HEK293T (cell line): ENCODE data around the gene LEFTY1.
"Not testable (repeated sequence)": the region's sequence is repeated elsewhere in the genome, so short reads cannot be mapped to it uniquely, and the experiment has no call there.

Experiments used
- CTCF ChIA-PET: fragments of 350-600 bp; formaldehyde crosslinking; extraction: SDS; loops from one replicate; lab custom pipeline; 2021; ENCODE audit warnings: antibody characterized with exemption, inconsistent platforms; lab: Yijun Ruan, JAX
- POLR2A ChIA-PET: fragments of 350-600 bp; formaldehyde crosslinking; extraction: SDS; loops from one replicate; lab custom pipeline; 2020; ENCODE audit warnings: antibody characterized with exemption, inconsistent platforms; lab: Yijun Ruan, JAX
- DNase-seq: peaks from one replicate; pipeline ENCODE4 v3.0.0; 2012; ENCODE audit warnings: mixed read lengths; ENCODE audit errors: extremely low spot score
- ARNT ChIP-seq: fragments of 450-650 bp; IDR thresholded peaks from 2 replicates; pipeline ENCODE4 v1.6.1; 2017; ENCODE audit warnings: mild to moderate bottlenecking
- BHLHE40 ChIP-seq: fragments of 450-650 bp; IDR thresholded peaks from 2 replicates; pipeline ENCODE4 v1.6.1; 2016; ENCODE audit warnings: mild to moderate bottlenecking, moderate library complexity, borderline replicate concordance
- CTBP1 ChIP-seq: fragments of 450-650 bp; IDR thresholded peaks from 2 replicates; pipeline ENCODE4 v1.6.1; 2016; ENCODE audit warnings: borderline replicate concordance
- ELF4 ChIP-seq: fragments of 450-650 bp; IDR thresholded peaks from 2 replicates; pipeline ENCODE4 v1.6.1; 2017; ENCODE audit warnings: antibody characterized with exemption
- FOXA1 ChIP-seq: fragments of 450-650 bp; IDR thresholded peaks from 2 replicates; pipeline ENCODE4 v1.6.1; 2016; ENCODE audit warnings: mild to moderate bottlenecking
- FOXK2 ChIP-seq: fragments of 450-650 bp; IDR thresholded peaks from 2 replicates; pipeline ENCODE4 v1.6.1; 2016; ENCODE audit warnings: mild to moderate bottlenecking
- FOXM1 ChIP-seq: fragments of 450-650 bp; IDR thresholded peaks from 2 replicates; pipeline ENCODE4 v1.6.1; 2017; ENCODE audit warnings: mild to moderate bottlenecking, borderline replicate concordance
- HDGF ChIP-seq: fragments of 450-650 bp; IDR thresholded peaks from 2 replicates; pipeline ENCODE4 v1.6.1; 2017; ENCODE audit warnings: antibody characterized with exemption, borderline replicate concordance
- L3MBTL2 ChIP-seq: fragments of 450-650 bp; conservative IDR thresholded peaks from 2 replicates; pipeline ENCODE4 v1.6.1; 2016; ENCODE audit warnings: mild to moderate bottlenecking
- LEF1 ChIP-seq: fragments of 450-650 bp; IDR thresholded peaks from 2 replicates; pipeline ENCODE4 v1.6.1; 2017; ENCODE audit warnings: mild to moderate bottlenecking, borderline replicate concordance
- NFRKB ChIP-seq: fragments of 450-650 bp; IDR thresholded peaks from 2 replicates; pipeline ENCODE4 v1.6.1; 2016; ENCODE audit warnings: mild to moderate bottlenecking, moderate library complexity
- SP1 ChIP-seq: fragments of 450-650 bp; IDR thresholded peaks from 2 replicates; pipeline ENCODE4 v1.6.1; 2017
- SUZ12 ChIP-seq: fragments of 450-650 bp; IDR thresholded peaks from 2 replicates; pipeline ENCODE4 v1.6.1; 2016; ENCODE audit warnings: mild to moderate bottlenecking
- TARDBP ChIP-seq: fragments of 450-650 bp; IDR thresholded peaks from 2 replicates; pipeline ENCODE4 v1.6.1; 2016
- ZNF384 ChIP-seq: fragments of 450-650 bp; IDR thresholded peaks from 2 replicates; pipeline ENCODE4 v1.6.1; 2016
- TF ChIP-seq, protein P1 (sequence below): fragments of 450-650 bp; IDR thresholded peaks from 2 replicates; pipeline ENCODE4 v1.6.1; 2016

LEFTY1 gene

DNA sequence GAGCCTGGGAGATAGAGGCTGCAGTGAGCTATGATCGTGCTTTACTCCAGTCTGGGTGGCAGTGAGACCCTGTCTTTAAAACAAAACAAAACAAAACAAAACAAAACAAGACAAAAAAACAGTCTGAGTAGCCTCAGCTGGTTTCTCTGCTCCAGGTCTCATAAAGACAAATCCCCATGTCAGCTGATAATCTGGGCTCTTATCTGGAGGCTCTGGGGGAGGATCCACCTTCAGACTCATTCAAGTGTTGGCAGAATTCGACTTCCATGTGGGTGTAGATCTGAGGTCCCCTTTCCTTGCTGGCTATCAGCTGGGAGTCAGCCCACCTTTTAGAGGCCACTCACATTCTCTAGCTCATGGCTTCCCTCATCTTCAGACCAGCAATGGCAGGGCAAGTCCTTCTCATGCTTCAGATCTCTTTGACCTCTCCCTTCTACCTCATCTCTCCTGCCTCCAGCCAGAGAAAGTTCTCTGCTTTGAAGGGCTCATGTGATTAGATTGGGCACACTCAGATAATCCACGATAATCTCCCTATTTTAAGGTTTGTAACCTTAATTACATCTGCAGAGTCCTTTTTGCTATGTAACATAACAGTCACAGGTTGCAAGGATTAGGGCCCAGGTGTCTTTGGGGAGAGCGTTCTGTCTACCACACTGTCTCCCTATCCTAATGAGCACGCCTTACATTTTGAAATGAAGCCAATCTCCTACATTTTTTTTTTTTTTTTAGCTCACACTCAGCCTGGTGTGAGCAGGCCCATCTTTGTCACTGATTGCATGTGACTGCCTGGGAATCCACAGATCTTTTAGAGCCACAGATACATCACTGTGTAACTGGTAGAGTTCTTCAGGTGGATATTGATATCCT is 42.6 kb upstream of the LEFTY1 start:
- POLR2A ChIA-PET = interaction anchor here (1.7 kb wide), 1 partner anchor 7 kb away, joined by 12 read pairs; the partner anchor contains the start of gene PYCR2
- TF ChIP-seq FOXA1 (no peak), TARDBP (no peak), LEF1 (no peak), ZNF384 (no peak), BHLHE40 (no peak), FOXK2 (no peak), L3MBTL2 (no peak), CTBP1 (no peak), HDGF (no peak), ARNT (no peak), SUZ12 (no peak), FOXM1 (no peak), SP1 (no peak)
- TF ChIP-seq, protein P1, sequence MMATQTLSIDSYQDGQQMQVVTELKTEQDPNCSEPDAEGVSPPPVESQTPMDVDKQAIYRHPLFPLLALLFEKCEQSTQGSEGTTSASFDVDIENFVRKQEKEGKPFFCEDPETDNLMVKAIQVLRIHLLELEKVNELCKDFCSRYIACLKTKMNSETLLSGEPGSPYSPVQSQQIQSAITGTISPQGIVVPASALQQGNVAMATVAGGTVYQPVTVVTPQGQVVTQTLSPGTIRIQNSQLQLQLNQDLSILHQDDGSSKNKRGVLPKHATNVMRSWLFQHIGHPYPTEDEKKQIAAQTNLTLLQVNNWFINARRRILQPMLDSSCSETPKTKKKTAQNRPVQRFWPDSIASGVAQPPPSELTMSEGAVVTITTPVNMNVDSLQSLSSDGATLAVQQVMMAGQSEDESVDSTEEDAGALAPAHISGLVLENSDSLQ = no peak
- CTCF ChIA-PET = interaction anchor here (0.6 to 1.0 kb wide), 4 partner anchors 8 to 271 kb away, joined by 3 read pairs; no protein-coding TSS in a partner anchor

DNA sequence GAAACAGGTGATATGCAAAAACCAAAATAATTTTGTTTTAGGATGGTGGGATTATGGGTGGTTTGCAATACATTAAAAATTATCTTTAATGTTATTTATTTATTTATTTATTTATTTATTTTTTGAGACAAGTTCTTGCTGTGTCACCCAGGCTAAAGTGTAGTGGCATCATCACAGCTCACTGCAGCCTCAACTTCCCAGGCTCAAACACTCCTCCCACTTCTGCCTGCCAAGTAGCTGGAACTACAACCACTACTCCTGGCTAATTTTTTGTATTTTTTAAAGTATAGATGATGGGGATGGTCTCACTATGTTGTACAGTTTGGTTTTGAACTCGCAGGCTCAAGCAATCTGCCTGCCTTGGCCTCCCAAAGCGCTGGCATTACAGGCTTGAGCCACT is 41.6 kb upstream of the LEFTY1 start:
- TF ChIP-seq CTBP1 = no peak
- TF ChIP-seq FOXA1 = no peak
- TF ChIP-seq FOXM1 = no peak
- no peak for TF ChIP-seq ZNF384
- TF ChIP-seq SUZ12 = no peak
- TF ChIP-seq, protein P1 = no peak
- POLR2A ChIA-PET = no interaction called here
- CTCF ChIA-PET = interaction anchor here (0.7 kb wide), 1 partner anchor 44 kb away, joined by 3 read pairs; no protein-coding TSS in a partner anchor
- no peak for DNase-seq

More for the DNA sequence above, 42.6 kb upstream of the LEFTY1 start:
- DNase-seq = no peak

DNA sequence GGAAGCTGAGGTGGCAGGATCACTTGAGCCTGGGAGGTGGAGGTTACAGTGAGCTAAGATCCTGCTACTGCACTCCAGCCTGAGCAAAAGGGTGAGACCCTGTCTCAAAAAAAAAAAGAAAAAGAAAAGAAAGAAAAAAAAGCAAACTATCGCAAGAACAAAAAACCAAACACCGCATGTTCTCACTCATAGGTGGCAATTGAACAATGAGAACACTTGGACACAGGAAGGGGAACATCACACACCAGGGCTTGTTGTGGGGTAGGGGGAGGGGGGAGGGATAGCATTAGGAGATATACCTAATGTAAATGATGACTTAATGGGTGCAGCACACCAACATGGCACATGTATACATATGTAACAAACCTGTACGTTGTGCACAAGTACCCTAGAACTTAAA is 40.5 kb upstream of the LEFTY1 start:
- CTCF ChIA-PET, DNase-seq, POLR2A ChIA-PET: not testable (repeated sequence)

DNA sequence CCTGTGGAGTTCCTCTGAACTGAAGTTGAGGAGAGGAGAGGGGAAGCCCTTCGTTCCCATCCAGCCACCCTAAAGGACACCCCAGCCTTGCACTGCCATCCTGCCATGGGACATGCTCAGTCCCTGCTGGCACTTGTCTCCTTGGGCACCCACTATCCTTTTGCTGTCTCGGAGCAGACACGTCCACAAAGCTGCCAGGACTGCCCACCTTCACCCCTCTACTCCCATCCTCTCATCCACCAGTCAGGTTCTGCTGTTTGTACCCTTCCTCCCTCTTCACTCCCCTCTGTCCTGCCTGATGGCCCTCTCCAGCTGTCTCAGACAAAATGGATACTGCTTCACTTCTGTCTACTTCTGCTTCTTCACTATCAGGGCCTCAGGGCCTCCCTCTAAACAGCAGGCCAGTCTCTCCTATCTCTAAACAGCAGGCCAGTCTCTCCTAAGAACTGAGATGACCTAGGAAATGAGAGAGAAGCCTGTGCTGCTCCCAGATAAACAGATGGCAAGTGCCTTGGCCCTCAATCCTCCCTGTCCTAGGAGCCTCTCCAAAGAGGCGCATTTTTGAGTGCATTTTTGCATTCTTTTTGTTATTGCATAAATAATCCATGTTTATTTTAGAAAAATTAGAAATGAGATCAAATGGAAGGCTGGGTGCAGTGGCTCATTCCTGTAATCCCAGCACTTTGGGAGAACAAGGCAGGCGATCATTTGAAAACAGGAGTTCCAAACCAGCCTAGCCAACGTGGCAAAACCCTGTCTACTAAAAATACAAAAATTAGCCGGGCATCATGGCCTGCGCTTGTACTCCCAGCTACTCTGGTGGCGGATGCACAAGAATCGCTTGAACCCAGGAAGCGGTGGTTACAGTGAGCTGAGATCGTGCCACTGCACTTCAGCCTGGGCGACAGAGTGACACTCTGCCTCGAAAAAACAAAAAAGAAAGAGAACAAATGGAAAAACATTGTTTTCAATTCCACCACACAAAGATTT is 39.5 kb upstream of the LEFTY1 start:
- TF ChIP-seq BHLHE40 (no peak), FOXK2 (no peak), L3MBTL2 (no peak), HDGF (no peak), ELF4 (no peak), LEF1 (no peak), NFRKB (no peak), FOXA1 (no peak), FOXM1 (no peak), ZNF384 (no peak), CTBP1 (no peak), ARNT (no peak), SUZ12 (no peak), SP1 (no peak), TARDBP (no peak)
- TF ChIP-seq, protein P1 = no peak
- DNase-seq = no peak
- ChIA-PET CTCF (no interaction called here), POLR2A (no interaction called here)

DNA sequence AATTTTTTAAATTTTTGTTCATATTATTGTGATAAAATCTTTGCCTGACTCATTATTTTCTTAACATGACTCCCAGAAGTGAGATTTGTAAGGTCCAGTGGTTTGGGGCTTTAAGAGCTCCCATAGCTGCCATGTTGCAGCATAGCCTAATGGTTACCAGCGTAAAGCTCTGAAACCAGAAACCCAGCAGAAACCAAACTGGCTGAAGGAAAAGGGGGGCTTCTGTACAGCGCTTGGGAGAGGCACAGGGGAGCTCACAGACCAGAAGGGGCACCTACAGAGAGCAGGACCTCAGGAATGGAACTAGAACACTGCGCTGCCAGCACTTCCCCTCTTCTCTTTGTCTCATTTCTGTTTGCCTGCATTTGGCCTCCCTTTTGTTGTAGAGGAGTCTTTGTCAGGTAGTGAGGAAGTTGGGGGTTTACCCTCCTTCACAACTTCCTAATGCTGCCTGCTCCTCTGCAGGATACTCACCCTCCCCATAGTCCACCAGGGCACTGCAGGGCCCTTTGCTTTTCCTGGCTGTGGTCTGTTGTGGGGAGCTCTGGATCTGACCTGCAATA is 37.7 kb upstream of the LEFTY1 start:
- no peak for DNase-seq
- CTCF ChIA-PET = interaction anchor here (0.8 kb wide), 1 partner anchor 44 kb away, joined by 3 read pairs; the partner anchor contains the start of gene TMEM63A
- POLR2A ChIA-PET = interaction anchor here (1.0 to 1.6 kb wide), 3 partner anchors 9 to 45 kb away, joined by 3 to 4 read pairs (median 4); partner anchors contain the start of gene TMEM63A
- TF ChIP-seq FOXK2 = no peak
- TF ChIP-seq TARDBP = no peak
- TF ChIP-seq FOXM1 = no peak
- no peak for TF ChIP-seq BHLHE40
- TF ChIP-seq SUZ12 = no peak
- TF ChIP-seq NFRKB = no peak
- no peak for TF ChIP-seq ELF4
- no peak for TF ChIP-seq L3MBTL2
